ENCODE data around the gene BHLHA15.

Gene BHLHA15

DNA sequence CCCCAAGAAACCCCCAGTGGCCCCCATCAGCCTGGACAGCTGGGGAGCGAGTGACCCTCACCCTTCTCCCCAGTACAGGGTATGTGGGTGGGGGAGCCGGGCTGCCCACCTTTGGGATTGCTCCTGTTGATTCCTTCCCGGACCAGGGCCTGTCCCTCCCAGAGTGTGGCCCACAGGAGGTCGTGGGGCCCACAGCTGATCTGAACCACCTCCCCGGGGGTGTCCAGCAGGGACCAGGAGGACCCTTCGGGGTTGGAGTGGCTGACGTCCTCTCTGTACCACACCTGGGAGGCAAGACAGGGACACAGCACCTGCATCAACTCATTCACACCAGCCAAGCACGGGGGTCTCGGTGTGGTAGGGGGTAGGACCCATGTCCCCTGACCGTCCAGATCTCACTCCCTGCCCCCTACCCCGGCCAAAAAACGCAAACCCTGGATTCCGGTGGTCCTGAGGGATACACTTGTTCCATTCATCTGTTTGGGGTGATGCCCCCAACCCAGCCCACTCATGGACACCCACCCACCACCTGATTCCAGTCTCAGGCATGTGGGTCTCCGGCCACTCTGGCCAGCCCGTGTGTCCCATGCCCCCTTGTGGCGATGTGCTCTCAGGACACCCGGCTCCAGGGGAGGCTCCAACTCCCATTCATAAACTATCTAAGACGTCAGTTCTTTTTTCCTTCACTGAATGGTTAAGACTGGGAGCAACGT is 29.9 kb downstream of the BHLHA15 start:
- TF ChIP-seq, protein P1, sequence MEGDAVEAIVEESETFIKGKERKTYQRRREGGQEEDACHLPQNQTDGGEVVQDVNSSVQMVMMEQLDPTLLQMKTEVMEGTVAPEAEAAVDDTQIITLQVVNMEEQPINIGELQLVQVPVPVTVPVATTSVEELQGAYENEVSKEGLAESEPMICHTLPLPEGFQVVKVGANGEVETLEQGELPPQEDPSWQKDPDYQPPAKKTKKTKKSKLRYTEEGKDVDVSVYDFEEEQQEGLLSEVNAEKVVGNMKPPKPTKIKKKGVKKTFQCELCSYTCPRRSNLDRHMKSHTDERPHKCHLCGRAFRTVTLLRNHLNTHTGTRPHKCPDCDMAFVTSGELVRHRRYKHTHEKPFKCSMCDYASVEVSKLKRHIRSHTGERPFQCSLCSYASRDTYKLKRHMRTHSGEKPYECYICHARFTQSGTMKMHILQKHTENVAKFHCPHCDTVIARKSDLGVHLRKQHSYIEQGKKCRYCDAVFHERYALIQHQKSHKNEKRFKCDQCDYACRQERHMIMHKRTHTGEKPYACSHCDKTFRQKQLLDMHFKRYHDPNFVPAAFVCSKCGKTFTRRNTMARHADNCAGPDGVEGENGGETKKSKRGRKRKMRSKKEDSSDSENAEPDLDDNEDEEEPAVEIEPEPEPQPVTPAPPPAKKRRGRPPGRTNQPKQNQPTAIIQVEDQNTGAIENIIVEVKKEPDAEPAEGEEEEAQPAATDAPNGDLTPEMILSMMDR (IDR thresholded peaks at IDR 0.05; ENCODE audit: low read length, missing control alignments): peak; percentile 87
- peak; percentile 56 for DNase-seq (ENCODE audit: low read depth)
- no peak overlapping the region for H3K4me3 ChIP-seq (replicated peaks; ENCODE audit: low read depth, low read length)

DNA sequence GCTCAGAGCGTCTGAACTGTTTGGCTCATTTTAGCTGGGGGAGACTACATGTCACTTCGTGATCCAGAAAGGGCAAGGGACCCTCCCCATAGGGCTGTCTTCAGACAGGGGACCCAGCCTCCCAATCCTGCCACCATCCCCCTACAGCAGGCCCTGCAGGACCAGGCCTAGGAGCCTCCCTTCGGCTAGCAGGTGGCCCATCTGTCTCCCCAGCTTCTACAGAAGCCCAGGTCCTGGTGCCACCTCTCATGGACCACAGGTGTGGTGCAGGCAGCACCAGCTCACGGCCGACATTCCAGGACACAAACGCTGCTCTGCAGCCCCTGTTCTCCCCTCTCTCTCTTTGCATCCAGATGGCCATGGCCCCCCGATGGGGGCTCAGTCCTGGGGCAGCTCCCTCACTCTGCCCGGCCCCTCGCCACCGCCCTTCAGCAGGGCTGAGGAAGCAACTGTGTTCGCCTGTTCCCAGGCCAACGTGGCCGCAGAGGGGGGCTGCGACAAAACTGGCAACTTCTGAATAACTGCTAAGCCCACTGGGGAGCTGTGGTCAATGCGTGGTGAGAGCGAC is 30.5 kb downstream of the BHLHA15 start:
- H3K4me3 ChIP-seq (replicated peaks; ENCODE audit: low read depth, low read length): no peak overlapping the region
- TF ChIP-seq, protein P1 (IDR thresholded peaks at IDR 0.05; ENCODE audit: low read length, missing control alignments): no peak
- no peak for DNase-seq (ENCODE audit: low read depth)

DNA sequence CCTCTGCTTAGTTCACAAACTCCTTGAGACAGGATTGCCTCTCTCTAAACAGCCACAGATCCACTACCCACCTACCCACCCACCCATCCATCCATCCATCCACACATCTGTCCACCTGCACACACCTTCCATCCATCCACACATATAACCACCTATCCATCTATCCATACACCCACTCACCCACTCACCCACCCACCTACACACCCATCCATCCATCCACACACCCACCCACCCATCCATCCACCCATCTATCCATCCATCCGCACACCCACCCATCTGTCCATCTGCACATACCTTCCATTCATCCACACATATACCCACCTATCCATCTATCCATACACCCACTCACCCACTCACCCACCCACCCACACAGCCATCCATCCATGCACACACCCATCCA is 31.1 kb downstream of the BHLHA15 start:
- no peak for DNase-seq (ENCODE audit: low read depth)
- TF ChIP-seq, protein P1 (IDR thresholded peaks at IDR 0.05; ENCODE audit: low read length, missing control alignments): no peak
- no peak overlapping the region for H3K4me3 ChIP-seq (replicated peaks; ENCODE audit: low read depth, low read length)

DNA sequence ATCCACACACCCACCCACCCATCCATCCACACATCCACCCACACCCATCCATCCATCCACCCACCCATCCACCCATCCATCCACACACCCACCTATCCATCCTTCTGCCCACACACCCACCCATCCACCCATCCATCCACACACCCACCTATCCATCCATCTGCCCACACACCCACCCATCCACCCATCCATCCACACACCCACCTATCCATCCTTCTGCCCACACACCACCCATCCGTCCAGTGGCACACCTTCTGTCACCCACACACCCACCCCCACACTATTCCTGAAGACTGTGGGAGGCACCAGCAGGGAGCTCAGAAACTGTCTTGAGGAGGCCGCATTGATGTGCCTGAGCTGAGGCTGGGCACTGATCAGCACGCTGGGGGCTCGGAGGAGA is 31.7 kb downstream of the BHLHA15 start:
- H3K4me3 ChIP-seq (replicated peaks; ENCODE audit: low read depth, low read length): no peak overlapping the region
- TF ChIP-seq, protein P1 (IDR thresholded peaks at IDR 0.05; ENCODE audit: low read length, missing control alignments): no peak
- DNase-seq (ENCODE audit: low read depth): no peak

DNA sequence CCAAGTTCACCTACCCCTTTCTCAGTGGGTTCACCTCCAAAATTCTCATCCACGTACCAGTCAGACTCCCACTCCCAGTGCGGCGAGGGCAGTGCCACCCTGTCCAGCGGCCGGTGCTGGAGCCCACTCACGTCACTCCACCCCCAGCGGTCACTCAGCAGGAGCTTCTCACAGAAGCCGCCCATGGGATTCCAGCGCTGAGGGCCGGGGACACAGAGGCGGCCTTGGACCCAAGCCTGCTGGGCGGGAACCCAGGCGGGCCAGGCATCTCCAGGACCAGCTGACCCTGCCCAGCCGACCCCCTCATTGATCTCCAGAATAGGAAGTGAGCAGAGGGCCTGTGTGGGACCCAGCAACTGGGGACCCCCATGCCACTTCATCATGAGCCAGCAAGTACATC is 33.6 kb downstream of the BHLHA15 start:
- no peak overlapping the region for H3K4me3 ChIP-seq (replicated peaks; ENCODE audit: low read depth, low read length)
- DNase-seq (ENCODE audit: low read depth): no peak
- TF ChIP-seq, protein P1 (IDR thresholded peaks at IDR 0.05; ENCODE audit: low read length, missing control alignments): no peak

DNA sequence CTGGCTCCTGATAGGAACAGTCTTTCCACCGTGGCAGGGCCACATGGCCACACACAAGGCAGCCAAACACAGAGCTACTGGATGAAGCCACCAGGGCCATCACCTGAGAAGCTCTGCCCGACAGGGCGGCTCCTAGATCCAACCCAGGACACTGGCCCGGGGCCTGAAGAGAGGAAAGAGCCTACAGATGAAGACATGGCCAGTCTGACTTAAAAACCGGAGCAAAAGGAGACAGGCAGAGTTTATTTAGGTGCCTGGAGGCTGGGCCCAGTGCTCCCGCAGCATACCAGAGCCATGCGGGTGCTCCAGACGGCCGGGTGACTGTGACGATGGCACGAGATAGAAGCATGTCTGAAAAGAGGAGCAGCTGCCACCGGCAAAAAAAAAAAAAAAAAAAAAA is 36.9 kb downstream of the BHLHA15 start:
- no peak overlapping the region for H3K4me3 ChIP-seq (replicated peaks; ENCODE audit: low read depth, low read length)
- no peak for DNase-seq (ENCODE audit: low read depth)
- TF ChIP-seq, protein P1 (IDR thresholded peaks at IDR 0.05; ENCODE audit: low read length, missing control alignments): no peak

DNA sequence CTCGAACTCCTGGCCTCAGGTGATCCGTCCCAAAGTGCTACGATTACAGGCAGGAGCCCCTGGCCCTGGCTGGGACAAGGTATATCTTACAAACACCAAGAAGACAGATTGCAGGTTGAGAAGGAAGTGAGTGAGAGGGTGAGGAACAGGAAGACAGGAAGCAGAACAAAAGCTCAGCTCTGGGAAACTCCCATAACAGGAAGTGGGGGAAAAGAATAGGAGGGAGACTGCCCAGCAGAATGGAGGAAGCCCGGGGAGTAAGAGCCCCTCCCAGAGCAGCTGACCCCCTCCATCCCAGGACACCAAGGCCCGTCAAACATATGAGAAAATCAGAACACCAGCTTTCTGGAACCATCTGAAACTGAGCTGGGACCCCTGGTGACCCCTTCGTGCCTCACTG is 37.9 kb downstream of the BHLHA15 start:
- TF ChIP-seq, protein P1 (IDR thresholded peaks at IDR 0.05; ENCODE audit: low read length, missing control alignments): no peak
- peak; percentile 51 for DNase-seq (ENCODE audit: low read depth)
- H3K4me3 ChIP-seq (replicated peaks; ENCODE audit: low read depth, low read length): no peak overlapping the region
